AG04449 (cell line): ENCODE data around the gene HDGFL1.

ENCODE experiments used
- CTCF ChIA-PET: fragments of 350-600 bp; formaldehyde crosslinking; extraction: SDS; loops from one replicate; lab custom pipeline; 2021; ENCODE audit warnings: antibody characterized with exemption; lab: Yijun Ruan, JAX
- POLR2A ChIA-PET: fragments of 400-600, 350-600 bp; formaldehyde crosslinking; extraction: SDS; loops from one replicate; lab custom pipeline; 2020; ENCODE audit warnings: antibody characterized with exemption, inconsistent platforms; lab: Yijun Ruan, JAX
- DNase-seq: peaks from one replicate; pipeline ENCODE4 v3.0.0-alpha.2; 2010; ENCODE audit warnings: low read depth, low spot score
- H3K4me3 ChIP-seq: 2 replicates; pipeline ENCODE4 v1.5.1; 2011; ENCODE audit warnings: low read depth, mild to moderate bottlenecking, control low read depth, low read length
- TF ChIP-seq, protein P1 (sequence below): IDR thresholded peaks from one replicate; pipeline ENCODE4 v1.5.1; 2011; ENCODE audit warnings: mild to moderate bottlenecking, moderate library complexity, low read length, control low read depth, inconsistent platforms; ENCODE audit not compliant: insufficient read depth; ENCODE audit errors: missing control alignments

Gene HDGFL1

DNA sequence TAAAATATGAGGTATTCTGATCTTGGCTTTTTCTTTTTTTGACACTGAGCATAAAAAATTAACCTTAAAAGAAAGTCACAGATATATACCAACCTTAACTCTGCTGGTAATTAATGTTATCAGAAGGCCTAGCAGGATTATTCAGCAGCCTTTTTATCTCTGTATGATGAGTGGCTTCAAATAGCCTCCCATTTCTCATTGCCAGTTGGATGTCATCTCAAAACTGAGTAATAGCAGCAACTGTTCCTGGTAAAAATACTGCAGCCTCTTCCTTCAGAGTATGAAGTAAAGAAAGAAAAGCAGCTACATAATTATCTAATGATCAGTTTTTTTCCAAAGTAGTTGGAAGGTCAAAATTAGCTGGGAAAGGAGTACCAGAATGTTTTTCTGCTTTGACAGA lies 24.9 kb upstream of the HDGFL1 start:
- no peak for DNase-seq

DNA sequence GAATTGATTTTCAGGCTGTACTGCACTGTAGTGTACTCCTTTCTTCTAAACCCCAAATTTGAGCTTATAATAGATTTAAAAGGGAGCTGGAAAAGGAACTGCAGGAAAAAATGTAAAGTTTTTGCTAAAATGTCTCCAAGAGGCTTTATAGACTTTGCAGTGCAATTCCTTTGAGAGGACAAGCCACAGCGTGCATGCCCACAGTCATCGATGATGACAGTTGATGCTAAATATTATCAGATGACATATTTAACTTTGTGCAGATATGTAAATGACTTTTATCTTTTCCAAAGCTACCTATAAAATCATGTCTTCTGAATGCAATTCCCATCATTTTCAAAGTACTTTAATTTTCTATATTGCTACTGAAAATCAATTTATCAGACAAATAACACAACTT lies 24.3 kb upstream of the HDGFL1 start:
- H3K4me3 ChIP-seq, result no peak overlapping the region
- ChIA-PET POLR2A (no interaction called here), CTCF (interaction anchor here (0.6 to 1.3 kb wide), 2 partner anchors 17 to 530 kb away, joined by 3 to 4 read pairs; no protein-coding TSS in a partner anchor)
- DNase-seq, result no peak
- TF ChIP-seq, protein P1, sequence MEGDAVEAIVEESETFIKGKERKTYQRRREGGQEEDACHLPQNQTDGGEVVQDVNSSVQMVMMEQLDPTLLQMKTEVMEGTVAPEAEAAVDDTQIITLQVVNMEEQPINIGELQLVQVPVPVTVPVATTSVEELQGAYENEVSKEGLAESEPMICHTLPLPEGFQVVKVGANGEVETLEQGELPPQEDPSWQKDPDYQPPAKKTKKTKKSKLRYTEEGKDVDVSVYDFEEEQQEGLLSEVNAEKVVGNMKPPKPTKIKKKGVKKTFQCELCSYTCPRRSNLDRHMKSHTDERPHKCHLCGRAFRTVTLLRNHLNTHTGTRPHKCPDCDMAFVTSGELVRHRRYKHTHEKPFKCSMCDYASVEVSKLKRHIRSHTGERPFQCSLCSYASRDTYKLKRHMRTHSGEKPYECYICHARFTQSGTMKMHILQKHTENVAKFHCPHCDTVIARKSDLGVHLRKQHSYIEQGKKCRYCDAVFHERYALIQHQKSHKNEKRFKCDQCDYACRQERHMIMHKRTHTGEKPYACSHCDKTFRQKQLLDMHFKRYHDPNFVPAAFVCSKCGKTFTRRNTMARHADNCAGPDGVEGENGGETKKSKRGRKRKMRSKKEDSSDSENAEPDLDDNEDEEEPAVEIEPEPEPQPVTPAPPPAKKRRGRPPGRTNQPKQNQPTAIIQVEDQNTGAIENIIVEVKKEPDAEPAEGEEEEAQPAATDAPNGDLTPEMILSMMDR, result no peak

More for the DNA sequence above, 24.9 kb upstream of the HDGFL1 start:
- TF ChIP-seq, protein P1, result no peak
- ChIA-PET POLR2A (no interaction called here), CTCF (interaction anchor here (0.6 kb wide), 1 partner anchor 530 kb away, joined by 3 read pairs; no protein-coding TSS in a partner anchor)
- no peak overlapping the region for H3K4me3 ChIP-seq

DNA sequence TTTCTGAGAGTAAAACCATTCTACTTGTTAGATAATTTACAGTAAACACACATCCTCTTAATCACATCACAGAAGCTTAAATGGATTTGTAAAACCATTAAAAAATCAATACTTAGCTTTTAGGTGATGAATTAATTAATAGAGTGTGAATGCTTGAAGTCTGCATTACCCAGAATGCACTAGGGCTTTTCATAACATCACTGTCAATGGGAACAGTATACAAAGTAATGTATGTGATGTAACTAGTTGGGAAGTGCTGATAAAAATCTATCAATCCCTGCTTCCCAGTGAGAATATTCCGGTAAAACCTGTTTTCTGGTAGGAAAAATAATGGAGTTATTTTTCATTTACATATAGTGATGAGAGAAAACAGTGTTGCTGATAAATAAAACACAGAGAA lies 23.1 kb upstream of the HDGFL1 start:
- ChIA-PET POLR2A (no interaction called here), CTCF (interaction anchor here (1.3 kb wide), 1 partner anchor 18 kb away, joined by 4 read pairs; no protein-coding TSS in a partner anchor)

DNA sequence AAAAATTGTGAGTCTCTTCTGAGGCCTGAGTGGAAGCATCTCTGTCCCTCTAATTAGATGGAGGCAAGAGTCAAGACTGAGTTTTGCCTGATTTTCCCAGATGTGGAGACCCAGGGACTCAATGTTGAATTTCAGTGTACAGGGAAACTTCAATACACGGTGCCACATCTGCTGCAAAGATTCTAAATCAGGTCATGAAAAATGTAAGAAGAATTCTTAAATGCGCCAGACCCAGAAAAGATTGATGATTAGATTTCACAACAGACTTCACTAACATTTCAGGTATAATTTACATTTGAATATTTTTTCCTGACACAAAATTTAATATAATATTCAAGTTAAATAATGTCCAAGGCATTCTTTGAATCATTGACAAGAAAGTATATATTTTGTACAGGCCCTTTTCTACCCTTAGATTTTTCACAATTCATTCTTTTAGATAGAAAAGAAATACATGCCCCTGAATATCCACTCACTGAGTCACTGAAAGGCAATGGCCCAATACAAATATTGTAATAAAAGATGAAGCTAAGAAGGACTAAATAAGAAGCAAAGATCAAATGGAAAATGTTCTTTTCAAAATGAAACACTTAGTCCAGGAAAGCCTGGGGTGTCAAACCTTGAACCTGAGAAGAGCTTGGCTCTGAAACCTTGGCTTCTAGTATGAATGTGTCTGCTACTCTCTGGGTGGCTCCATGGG lies 18.2 kb upstream of the HDGFL1 start:
- CTCF ChIA-PET, result no interaction called here
- H3K4me3 ChIP-seq, result no peak overlapping the region
- TF ChIP-seq, protein P1, result no peak
- POLR2A ChIA-PET, result no interaction called here
- DNase-seq, result no peak

More for the DNA sequence above, 23.1 kb upstream of the HDGFL1 start:
- TF ChIP-seq, protein P1, result no peak
- no peak for DNase-seq
- H3K4me3 ChIP-seq, result no peak overlapping the region

DNA sequence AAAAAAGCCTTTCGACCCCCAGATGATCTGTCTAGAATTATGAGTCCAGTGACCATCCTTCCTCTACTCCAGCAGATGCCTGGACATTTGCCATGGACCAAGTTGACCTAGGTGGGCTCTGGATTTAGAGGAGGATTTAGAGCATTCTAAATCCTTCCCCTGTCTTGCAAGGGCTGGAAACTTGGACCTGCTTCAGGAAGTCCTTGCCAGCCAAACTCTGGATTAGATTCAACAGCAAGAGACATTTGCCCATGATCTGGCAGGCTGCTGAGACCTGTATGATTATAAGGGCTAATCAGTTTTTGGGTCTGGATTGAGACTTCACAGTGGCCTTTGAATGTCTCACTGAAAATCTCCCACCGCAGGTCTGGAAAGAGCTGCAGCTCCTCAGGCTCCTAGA lies 13.1 kb upstream of the HDGFL1 start:
- CTCF ChIA-PET, result no interaction called here
- TF ChIP-seq, protein P1, result no peak
- DNase-seq, result no peak
- no peak overlapping the region for H3K4me3 ChIP-seq
- POLR2A ChIA-PET, result no interaction called here

DNA sequence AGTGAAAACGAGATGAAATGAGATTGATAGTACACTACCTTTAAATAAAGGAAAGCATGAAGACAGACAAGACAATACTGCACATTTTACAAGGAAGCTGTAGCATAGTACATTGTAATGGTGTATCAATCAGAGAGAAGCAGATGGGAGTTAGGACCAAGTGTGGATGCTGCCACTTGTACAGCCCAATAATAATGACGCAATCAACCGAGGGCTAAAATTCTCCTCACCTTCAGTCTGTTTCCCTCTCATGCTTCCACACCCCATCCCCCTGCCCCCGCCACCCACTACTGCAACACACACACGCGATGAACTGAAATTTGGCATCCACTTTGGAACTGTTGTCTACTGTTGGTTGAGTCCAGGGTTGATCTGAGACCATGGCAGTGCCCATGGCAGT lies 12.4 kb upstream of the HDGFL1 start:
- no peak for DNase-seq
- no peak overlapping the region for H3K4me3 ChIP-seq
- ChIA-PET CTCF (no interaction called here), POLR2A (no interaction called here)
- TF ChIP-seq, protein P1, result no peak
